ENCODE measurements around the gene RPS3A.
"Not testable (repeated sequence)": the region's sequence is repeated elsewhere in the genome, so short reads cannot be mapped to it uniquely, and the experiment has no call there.

Gene RPS3A

DNA sequence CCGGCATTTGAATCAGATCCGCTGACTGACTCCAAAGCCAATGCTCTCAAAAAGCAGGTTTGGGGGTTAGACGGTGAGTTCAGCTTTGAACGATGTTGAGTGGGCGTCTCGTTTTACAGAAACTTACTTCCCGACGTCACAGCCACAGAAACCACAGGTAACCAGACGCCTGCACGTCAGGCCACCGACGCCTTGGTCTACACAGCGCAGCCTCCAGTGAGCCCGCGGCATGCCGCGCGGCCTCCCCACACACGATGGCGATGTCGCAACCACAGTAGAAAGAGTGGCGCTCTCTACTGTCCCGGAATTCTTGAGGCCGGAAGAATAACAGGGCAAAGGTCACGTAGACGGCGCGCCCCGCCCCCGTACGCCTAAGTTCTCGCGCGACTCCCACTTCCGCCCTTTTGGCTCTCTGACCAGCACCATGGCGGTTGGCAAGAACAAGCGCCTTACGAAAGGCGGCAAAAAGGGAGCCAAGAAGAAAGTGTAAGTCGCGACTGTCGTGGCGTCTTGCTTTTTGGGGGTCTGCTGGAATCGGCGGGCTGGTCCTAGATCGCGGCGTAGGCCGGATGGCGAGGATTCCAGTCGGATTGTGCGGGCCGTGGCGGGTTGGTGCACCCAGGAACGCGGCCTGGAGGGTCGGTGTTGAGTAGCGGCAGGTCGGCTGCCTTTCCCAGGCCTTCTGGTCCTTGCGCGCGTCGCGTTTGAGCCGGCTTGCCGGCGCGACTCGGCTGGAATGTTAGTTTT is at the start of gene RPS3A:
Gene RPS3A (plus strand): TSS at position 400 of the 747 bp plus-strand sequence. CDS start 25 bp downstream, at position 425.
- DNase-seq (ENCODE audit: low read depth in 2 of 2): peak; percentile 93 to 97

DNA sequence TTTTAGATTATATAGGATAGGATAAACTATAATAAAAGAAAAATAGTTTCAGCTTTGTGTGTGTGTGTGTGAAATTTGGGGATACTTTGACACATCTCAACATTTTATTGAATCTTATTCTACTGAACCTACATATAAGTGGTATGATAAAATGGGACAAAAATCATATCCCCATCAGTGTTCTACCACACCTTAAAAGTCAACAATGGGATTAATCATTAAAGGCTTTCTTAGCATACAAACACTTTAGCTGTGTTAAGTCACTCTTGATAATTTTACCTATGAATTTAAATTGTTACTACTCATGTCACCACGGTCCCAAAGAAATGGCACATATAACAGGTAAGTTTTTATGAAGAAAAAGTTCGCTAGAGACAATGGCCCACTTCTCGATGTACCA is 46.6 kb upstream of the RPS3A start:
- DNase-seq (ENCODE audit: low read depth in 2 of 2): no peak

DNA sequence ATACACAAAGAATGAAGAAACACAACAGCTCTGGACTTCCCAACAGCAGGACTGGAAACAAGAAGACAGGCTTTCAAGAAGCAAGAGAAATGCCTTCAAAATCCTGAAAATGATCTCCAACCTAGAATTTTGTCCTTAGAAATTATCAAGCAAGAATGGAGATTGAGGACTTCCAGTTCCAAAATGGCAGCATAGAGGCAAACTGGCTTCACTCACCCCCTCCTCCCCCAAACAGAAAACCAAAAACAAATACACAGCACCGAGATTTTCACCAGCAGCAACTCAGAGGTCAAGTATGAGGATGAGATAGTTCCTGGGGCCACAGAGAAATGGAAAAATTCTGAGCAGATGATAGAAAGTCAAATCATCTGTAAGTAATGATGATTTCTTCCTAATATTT is 43.9 kb upstream of the RPS3A start:
- no peak for DNase-seq (ENCODE audit: low read depth in 2 of 2)

DNA sequence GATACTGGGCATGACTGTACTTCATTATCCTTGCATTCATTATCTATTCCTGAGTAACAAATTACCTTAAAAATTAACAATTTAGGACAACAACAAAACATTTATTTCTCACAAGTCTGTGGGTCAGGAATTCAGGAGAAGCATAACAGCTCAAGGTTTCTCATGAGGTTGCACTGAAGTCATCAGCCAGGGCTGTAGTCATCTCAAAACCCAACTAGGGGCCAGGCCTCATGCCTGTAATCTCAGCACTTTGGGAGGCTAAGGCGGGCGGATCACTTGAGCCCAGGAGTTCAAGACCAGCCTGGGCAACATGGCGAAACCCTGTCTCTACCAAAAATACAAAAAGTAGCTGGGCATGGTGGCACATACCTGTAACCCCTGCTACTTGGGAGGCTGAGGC is 36.3 kb upstream of the RPS3A start:
- not testable (repeated sequence) for DNase-seq (ENCODE audit: low read depth in 2 of 2)

DNA sequence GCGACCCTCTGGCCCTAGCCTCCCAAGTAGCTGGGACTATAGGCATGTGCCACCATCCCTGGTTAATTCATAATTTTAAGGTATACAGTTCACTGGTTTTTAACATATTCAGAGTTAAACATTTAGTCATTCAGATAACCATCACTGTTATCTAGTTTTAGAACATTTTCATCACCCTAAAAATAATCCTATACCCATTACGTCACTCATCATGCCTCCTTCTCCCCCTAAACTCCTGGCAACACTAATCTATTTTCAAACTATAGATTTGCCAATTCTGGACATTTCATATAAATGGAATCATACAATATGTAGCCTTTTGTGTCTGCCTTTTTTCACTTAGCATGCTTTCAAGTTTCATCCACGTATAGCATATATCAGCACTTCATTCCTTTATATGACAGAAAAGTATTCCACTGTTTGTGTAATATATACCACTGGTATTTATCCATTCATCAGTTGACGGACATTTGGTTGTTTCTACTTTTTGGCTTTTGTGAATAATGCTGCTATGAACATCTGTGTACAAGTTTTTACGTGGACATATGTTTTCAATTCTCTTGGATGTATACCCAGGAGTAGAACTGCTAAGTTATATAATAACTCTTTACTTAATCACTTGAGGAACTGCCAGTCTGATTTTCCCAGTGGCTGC is 32.0 kb upstream of the RPS3A start:
- DNase-seq (ENCODE audit: low read depth in 2 of 2): no peak

DNA sequence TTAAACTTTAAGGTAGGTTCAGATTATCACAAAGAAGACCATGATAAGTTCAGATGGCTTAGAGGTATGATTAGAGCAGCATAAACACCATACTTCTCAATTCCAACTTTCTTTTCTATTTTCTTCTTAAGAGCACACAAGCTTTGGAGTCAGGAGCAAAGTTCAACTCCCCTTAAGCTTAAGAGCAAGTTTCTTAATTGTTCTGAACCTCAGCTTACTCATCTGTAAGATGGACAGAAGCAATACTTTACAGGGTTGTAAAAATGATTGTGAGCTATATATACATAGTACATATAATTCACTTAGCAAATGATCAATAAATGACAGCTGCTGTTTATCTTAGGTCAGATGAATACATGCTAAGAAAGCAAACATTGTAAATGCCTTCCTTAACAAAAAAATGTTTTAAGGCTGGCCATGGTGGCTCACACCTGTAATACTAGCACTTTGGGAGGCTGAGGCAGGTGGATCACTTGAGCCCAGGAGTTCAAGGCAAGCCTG is 25.0 kb upstream of the RPS3A start:
- DNase-seq (ENCODE audit: low read depth in 2 of 2): no peak

DNA sequence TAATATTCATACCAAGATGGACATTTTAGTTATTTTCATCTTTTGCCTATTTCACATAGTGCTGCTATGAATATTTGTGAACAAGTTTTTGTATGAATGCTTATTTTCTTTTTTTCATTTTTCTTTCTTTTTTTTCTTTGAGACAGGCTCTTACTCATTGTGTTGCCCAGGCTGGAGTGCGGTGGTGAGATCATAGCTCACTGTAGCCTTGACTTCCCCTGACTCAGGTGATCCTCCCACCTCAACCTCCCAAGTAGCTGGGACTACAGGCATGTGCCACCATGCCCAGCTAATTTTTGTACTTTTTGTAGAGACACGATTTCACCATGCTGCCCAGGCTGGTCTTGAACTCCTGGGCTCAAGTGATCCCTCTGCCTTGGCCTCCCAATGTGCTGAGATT is 21.4 kb upstream of the RPS3A start:
- DNase-seq (ENCODE audit: low read depth in 2 of 2): not testable (repeated sequence)

DNA sequence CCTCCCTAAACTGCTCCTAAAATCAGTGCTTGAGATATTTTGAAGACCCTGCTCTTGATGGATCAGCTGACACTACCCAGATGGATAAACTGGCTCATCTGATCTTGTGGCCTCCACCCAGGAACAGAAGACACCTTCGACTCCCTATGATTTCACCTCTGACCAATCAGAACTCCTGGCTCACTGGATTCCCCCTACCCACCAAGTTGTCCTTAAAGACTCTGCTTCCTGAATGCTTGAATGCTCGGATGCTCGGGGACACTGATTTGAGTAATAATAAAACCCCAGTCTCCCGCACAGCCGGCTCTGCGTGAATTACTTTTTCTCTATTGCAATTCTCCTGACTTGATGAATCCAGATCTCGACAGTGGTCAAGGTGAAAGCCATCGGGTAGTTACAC is 12.0 kb upstream of the RPS3A start:
- DNase-seq (ENCODE audit: low read depth in 2 of 2): no peak

DNA sequence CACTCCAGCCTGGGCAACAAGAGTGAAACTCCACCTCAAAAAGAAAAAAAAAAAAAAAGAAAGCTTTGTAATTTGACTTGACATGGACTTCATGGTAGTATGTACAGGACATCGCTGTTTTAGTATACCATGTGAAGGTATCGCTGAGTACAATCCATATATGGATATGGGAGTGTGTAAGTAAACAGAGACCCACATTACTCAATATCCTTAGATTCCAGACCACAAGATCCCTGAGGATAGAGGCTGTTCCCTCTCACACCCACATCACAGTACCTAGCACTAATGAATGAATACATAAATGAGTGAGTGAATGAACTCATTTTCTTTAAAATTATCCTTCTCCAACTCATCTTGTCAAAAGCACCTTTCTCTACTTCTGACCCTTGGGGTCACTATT is 8.4 kb upstream of the RPS3A start:
- DNase-seq (ENCODE audit: low read depth in 2 of 2): no peak

DNA sequence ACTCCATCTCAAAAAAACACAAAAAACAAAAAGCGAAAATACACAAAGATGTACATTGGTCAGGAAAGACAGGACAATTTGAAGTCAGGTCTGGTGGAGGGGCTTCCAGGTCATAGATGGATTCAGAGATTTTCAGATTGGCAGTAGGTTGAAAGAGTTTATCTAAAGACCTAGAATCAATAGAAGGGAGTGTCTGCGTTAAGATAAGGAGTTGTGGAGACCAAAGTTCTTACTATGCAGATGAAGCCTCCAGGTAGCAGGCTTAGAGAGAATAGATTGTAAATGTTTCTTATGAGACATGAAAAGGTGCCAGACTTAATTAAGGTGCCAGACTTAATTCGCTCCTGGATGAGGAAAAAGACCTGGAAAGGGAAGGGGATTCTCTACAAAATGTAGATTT is 6.9 kb upstream of the RPS3A start:
- no peak for DNase-seq (ENCODE audit: low read depth in 2 of 2)

DNA sequence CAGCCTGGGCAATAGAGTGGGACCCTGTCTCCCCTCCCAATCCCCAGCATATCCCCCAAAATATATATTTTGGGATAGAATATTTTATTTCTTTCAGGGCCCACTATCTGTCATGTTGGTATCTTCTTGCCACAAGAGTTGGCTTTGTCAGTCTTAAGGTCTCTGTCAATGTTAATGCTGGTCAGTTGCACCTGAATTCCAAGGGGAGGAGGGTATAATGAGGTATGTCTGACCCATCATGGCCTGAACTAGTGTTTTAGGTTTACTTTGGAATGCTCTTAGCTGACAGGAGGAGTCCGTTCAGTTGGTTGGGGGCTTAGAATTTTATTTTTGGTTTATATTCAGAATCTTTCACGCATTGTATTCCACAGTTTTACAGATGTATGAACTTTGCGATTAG is 6.2 kb upstream of the RPS3A start:
- no peak for DNase-seq (ENCODE audit: low read depth in 2 of 2)

DNA sequence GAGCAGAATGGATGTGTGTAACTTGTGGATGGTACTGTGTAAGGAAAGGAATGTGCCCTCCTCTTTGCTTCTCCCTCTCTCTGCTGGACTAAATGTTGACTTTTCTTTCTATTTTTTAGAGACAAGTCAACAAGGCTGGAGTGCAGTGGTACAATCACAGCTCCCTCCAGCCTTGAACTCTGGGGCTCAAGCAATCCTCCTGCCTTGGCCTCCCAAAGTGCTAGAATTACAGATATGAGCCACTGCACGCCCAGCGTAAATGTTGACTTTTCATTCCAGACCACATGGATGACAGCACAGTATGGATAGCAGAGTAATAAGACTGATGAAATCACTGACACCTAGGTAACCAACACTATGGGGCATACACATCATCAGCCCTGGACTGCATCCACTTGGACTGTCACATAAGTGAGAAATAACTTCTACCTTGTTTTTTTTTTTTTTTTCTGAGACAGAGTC is 5.1 kb upstream of the RPS3A start:
- no peak for DNase-seq (ENCODE audit: low read depth in 2 of 2)

DNA sequence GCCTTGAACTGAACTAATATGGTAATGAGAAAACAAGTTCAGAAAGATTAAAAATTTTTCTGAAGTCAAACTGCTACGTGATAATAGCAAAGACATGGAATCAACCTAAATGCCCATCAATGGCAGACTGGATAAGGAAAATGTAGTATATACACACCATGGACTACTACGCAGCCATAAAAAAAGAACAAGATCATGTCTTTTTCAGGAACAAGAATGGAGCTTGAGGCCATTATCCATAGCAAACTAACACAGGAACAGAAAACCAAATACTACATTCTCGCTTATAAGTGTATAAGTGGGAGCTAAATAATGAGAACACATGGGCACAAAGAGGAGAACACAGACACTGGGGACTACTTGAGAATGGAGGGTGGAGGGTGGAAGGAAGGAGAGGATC is 4.3 kb upstream of the RPS3A start:
- no peak for DNase-seq (ENCODE audit: low read depth in 2 of 2)

DNA sequence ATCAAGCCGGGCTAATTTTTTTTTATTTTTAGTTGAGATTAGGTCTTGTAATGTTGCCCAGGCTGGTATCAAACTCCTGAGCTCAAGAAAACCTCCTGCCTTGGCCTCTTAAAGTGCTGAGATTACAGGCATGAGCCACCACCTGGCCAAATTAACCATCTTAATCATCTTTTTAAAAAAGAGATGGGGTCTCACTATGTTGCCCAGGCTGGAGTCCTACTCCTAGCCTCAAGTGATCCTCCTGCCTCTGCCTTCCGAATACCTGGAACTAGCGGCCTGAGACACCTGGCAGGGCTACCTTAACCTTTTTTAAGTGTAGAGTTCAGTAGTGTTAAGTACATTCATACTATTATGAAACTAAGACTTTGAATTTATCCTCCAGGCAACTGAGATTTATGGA is 1.7 kb upstream of the RPS3A start:
- DNase-seq (ENCODE audit: low read depth in 2 of 2): no peak

DNA sequence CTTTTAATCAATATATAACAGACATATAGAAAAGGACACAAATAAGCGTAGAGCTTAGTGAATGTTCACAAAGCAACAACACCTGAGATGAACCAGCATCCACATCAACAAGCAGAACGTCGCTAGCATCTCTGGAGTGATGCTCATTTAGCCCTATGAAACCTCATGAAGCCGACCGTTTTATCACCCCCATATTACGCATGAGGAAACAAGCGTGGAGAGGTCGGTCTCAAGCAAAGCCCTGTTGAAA is 524 bp upstream of the RPS3A start:
- no peak for DNase-seq (ENCODE audit: low read depth in 2 of 2)

DNA sequence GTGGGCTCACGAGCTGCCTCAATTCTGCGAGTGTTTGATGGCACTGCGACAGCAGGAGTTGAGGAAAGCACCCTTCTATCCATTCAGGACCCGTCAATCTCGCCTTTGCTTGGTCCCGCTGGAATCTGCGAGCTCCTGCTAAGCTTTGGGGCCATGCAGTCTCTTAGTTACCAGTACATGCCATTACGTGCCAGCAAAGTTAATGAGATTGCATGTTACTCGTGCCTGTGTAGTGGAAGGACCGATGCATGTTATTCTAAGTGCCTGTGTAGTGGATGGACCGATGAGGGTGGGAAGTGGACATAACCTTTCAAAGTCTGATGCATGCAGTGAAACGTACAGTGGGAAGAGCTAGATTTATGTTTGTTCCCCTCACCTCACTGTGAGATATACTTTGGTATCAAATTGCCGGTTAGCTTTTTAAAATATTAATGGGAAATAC is 569 bp downstream of the RPS3A start:
- no peak for DNase-seq (ENCODE audit: low read depth in 2 of 2)

DNA sequence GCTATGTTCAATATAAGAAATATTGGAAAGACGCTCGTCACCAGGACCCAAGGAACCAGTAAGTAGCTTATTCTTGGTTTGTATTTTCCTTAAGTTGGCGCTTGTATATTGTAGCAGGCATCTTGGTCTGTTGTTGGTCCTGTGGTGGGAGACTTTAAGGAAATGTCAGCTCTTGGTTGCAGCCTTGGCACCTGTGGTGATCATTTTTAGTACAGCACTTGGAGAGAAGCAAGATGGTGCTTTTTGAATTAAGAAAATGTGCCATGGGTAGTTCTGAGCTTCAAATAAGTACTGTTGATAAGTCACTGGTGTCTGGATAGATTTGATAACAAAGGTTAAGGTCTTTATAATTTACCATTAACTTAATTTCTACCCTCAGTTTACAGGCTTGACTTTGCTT is 1.1 kb downstream of the RPS3A start:
- no peak for DNase-seq (ENCODE audit: low read depth in 2 of 2)

DNA sequence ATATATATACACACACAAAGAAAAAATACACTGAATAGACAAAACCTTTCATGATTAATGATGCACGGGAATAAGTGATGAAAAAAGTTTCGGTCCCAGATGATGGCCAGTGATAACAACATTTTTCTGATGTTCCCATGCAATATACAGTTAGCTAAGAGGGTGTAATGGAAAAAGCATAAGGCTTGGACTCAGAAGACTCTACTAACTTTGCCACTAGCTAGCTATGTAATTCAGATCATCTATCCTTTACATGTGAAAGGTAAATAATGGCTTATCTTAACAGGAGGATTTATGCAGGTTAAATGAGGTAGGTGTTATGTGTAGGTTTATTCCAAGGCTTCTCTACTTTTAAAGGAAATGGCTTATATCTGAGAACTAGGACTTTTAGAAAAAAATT is 4.3 kb downstream of the RPS3A start:
- no peak for DNase-seq (ENCODE audit: low read depth in 2 of 2)

DNA sequence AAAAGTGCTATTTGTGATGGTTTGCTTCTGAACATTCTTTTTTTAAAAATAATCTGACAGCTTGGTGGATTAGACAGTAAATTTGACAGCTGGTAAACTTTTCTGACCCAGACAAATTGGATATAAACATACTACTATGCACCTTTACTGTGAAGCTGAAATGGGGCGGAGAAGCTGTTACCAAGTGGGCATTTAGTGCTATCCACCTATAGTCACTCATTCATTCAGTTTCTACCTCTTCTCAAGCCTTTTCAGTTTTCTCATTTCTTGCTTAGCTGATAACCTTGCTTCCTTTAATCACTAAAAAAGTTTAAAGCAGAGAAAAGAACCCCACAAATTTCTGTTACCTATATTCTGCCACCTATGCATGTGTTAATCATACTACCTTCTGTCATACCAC is 5.2 kb downstream of the RPS3A start:
- no peak for DNase-seq (ENCODE audit: low read depth in 2 of 2)

DNA sequence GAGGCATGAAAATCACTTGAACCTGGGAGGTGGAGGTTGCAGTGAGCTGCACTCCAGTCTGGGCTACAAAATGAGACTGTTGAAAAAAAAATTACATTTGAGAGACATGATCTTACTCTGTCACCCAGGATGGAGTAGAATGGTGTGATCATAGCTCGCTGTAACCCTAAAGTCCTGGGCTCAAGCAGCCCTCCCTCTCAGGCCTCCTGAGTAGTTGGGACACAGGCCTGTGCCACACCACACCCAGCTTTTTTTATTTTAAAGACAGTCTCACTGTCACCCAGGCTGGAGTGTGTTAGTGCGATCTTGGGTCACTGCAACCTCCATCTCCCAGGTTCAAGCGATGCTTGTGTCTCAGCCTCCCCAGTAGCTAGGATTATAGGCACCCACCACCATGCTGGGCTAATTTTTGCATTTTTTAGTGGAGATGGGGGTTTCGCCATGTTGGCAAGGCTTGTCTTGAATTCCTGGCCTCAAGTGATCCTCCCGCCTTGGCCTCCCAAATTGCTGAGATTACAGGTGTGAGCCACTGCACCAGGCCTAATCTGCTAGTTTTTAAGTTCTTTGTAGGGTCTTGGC is 6.1 kb downstream of the RPS3A start:
- DNase-seq (ENCODE audit: low read depth in 2 of 2): no peak

DNA sequence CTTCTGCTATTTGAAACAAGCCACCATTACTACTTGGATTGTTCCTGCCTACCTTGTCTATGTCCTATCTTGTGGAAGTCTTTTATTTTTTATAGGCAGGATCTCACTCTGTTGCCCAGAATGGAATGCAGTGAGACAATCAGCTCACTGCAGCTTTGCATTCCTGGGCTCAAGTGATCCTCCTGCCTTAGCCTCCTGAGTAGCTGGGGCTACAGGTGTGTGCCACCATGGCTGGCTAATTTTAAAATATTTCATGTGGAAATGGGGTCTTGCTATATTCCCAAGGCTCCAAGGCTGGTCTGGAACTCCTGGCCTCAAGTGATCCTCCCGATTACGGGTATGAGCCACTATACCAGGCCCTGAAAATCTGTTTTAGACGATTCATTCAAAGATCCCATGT is 7.6 kb downstream of the RPS3A start:
- DNase-seq (ENCODE audit: low read depth in 2 of 2): no peak

DNA sequence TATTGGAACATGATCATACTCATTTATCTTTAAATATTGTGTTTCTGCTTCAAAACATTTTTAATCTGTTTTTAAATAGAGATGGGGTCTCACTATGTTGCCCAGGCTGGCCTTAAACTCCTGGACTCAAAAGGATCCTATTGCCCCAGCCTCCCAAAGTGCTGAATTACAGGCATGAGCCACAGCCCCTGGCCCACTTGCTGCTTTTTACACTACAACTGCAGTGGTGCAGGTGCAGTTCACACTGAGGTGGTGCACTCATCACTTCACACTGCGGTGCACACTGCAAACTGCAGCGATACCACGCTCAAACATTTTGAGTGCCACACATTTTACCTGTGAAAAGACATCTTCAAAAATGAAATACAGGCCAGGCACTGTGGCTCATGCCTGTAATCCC is 10.8 kb downstream of the RPS3A start:
- DNase-seq (ENCODE audit: low read depth in 2 of 2): no peak

DNA sequence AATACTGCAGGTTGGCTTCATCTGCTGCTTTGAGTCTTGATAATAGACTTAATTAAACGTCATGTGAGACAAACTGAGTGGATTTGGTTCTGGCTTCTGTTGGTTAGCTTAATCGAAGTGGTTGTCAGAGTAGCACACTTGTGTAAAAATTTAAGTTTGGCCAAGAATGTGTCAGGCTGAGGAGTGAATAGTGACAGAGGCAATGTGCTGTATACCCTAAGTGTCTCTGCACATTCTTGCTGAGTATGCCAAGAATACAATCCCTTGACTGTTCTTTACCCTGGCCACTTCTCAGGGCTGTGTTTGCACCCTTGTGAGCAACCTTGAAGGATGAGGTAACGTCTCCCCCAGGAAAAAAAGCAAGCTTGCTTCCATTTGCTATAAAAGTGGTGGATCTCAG is 14.9 kb downstream of the RPS3A start:
- DNase-seq (ENCODE audit: low read depth in 2 of 2): no peak

Measured in stimulated activated CD8-positive, alpha-beta memory T cell treated with anti-CD3 and anti-CD28 coated beads, Interleukin-15, amount 100 ng/mL, for 4 hours (primary cell).